Suppressor macrophage (primary cell): Measurements from ENCODE around the gene SMIM1.
A peak's percentile ranks its signal among the peaks of the same experiment; 100 is the strongest.

Experiments used
- DNase-seq, 4 experiments: peaks; one replicate each; pipeline ENCODE4 v3.0.0-alpha.2; 2020 to 2022

The SMIM1 gene

DNA sequence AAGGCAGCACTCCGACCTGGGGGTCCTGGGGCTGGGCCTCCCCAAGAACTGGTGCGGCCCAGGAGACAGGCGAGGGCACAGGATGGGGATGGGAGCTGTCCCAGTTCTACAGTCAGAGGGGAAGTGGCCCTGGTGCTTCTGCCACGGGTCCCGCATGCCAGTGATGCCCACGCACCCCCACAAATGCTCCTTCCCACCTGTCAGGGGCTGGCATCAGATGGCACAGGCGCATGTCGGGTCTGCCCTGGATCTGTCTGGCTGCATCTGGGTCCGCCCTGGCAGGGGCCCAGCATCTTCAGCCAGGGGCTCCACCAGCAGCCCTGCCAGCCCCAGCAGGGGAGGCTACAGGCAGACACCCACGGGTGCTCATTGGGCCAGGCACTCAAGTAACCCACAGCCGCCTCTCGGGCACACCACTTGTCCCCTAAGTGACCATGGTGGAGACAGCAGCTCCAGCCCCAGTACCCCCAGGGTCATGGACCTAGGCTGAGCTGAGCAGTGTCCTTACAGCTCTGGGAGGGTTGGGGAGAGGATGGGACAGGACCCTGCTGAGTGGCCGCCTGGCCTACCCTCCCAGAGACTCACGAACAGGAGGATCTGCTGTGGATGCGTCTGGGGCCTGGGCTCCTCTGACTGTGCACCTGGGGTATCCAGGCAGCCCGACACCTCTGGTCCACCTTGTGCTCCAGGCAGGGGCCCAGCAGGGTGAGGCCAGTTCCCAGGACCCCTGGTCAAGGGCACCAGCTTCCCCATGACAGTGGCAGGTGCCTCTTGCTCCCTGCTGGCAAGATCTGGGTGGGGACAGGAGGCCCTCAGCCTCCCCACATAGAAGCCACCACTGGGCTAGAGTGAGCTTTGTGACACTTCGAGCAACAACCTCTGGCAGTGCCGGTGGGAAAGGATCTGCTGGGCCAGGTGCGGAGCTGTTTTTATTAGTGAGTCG is 5.4 kb downstream of the SMIM1 start:
- DNase-seq, result no peak

DNA sequence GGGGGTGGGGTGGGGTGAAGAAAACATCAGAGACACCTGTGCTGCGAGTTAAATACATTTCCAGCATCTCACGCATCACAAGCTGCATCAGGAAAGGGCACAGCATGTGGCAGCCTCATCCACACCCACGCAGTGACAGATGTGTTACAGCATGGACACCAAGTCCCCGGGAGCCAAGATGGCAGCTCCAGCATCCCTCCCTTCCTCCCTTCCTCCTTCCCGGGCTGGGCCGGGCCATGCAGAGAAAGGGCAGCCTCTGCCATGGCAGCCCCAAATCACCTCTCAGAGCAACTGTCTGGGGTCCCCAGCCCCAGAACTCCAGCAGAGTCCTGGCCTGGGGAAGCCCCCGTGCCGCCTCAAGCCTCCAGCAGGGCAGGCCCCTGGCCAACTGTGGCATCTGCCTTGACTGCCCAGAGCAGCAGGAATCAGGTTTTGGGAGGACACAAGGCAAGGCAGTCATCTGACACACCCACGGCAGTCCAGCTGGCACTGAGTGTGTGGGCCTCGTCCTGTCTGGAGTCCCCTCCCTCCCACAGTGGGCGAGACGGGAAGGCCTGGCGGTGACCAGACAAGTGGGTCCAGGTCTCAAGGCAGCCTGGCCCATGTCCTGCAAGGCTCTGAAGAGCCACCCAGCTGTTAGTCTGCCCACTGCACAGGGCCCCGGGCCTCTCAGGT is 6.2 kb downstream of the SMIM1 start:
- DNase-seq, result peak; percentile 30 to 72 (median 57)

DNA sequence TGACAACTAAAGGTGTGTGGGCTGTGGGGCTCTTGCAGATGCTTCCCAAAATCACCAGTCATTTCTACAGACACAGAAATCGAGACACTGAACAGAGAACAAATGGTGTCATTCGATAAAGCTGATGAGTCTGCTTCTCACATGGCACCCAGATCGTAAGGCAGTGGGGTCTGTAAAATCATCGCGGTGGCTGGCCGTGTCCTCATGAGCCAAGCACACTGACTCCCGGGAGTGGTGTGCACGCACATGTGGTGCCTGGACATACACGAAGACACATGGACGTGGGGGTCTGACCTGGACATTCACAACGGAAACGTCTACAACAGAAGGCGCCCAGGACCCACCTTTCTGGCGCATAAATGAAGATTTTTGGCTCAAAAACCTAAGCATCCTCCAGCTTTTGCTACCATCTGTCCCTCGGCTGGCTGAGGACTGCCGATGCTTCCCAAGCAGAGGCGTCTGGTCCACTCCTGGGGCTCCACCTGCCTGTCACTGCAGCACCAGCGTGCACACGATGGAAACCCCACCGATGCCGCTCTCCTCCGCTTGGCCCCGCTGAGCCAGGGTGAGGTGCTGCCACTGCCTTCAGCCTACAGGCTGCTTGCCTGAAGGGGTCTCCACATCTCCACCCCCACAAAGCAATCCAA is 6.8 kb downstream of the SMIM1 start:
- no peak for DNase-seq

DNA sequence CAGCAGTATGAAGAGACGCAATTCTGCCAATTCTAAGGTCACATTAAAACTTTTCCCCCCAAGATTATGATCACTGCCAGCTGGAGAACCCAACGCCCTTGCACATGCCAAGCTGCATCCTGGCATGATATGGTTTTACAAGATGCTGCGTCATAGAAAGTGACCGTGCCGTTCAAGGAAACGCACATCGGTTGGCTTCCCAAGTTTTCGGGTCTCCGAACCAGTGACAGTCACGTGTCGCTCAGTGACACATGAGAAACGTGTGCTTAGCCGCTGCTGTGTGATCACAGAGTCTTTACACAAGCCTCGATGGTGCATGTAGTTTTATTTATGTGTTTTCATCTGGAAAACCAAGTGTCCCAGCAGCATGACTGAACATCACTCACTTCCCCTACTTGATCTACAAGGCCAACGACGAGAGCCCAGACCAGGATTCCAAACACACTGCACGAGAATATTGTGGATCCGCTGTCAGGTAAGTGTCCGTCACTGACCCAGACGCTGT is 7.4 kb downstream of the SMIM1 start:
- DNase-seq, result no peak

DNA sequence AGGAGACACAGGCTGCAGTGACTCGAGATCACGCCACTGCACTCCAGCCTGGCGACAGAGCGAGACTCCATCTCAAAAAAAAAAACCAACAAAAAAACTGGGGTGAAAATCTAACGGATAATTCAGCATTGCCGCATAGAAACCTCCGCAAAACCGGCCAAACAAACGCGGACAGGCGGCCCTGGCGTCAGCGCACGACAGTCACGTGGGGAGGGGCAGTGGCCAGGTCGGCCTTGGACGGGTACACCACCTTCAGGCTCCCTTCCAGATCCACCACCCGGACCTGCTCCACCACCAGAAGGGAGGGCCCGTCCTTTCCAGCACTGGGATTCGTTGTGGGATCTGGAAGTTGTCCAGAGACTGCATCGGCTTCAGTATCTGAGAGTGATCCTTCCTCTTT is 8.4 kb downstream of the SMIM1 start:
- DNase-seq, result no peak

DNA sequence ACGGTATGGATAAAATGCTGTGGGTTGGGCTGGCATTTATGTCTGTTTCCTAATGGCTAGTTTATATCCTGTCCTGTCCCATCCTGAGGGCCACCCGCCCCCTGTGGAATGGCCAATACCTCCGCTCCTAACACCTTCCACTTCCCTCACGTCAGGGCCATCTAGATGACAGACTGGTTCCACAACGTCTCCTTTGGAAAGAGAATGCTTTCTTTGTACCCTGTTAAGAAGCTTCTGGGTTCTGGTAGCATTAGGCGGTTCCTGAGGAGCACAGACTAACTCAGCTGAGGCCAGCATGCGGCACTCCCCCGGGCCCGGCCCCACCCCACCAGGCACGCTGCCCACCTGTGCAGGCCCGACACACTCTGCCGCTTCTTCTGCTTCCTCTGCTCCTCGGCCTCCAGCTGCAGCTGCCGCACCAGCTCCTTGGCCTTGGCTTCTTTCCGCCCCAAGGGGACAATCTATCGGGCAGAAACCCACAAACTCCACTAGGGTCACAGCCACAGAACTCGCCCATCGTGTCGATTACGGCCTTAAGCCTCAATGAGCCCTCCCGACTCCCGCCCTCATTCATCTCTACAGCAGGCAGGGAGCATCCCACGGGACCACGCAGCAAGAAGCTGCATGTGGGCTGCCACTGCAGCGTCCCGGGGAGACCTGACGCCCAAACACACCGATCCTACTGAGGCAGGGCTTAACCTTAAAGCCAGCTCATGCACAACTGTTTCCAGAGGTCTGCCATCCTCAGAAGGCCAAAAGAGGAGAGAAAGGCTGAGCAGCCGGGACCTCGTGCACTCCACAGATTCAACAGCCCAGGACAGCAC is 11.3 kb downstream of the SMIM1 start:
- no peak for DNase-seq

DNA sequence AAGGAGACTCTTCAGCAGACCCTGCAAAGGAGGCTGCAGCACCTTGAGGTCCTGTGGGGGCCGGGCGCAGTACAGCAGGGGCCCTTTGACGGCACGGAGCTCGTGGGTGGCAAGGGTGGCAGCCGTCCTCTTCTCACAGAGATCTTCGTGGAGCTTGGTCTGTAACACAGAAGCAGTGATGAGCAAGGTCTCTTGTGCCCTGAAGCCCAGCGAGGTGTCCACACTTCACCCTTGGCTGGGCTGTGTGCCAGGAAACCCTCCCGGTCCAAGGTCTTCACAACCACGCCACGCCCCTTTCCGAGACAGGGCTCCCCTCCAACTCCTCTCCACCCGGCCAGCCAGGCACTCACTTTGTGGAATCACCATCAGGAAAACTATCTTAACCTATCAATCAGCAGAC is 12.5 kb downstream of the SMIM1 start:
- no peak for DNase-seq

DNA sequence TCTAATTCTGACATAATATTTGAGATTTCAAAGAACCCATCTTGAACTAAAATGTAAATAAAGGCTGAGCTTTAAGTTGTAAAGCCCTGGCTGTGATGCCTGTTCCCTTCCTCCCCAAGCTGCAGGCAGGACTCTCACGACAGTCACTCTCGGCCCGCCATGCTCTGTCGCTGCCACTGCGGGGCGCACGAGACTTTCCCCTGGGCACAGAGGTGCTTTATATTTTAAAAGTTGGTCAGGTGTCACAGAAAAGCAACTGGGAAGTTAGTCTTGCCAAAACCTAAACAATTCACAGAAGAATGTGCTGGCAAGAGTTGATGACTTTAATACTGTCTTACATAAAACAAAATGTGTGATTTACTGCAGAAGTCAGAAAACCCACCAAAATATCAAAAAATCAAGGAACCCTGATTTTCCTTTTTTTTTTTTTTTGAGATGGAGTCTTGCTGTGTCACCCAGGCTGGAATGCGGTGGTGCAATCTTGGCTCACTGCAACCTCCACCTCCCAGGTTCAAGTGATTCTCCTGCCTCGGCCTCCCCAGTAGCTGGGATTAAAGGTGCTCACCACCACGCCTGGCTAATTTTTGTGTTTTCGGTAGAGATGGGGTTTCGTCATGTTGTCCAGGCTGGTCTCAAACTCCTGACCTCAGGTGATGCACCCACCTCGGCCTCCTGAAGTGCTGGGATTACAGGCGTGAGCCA is 13.1 kb downstream of the SMIM1 start:
- peak in 1 of 4 experiments; percentile 30 for DNase-seq

DNA sequence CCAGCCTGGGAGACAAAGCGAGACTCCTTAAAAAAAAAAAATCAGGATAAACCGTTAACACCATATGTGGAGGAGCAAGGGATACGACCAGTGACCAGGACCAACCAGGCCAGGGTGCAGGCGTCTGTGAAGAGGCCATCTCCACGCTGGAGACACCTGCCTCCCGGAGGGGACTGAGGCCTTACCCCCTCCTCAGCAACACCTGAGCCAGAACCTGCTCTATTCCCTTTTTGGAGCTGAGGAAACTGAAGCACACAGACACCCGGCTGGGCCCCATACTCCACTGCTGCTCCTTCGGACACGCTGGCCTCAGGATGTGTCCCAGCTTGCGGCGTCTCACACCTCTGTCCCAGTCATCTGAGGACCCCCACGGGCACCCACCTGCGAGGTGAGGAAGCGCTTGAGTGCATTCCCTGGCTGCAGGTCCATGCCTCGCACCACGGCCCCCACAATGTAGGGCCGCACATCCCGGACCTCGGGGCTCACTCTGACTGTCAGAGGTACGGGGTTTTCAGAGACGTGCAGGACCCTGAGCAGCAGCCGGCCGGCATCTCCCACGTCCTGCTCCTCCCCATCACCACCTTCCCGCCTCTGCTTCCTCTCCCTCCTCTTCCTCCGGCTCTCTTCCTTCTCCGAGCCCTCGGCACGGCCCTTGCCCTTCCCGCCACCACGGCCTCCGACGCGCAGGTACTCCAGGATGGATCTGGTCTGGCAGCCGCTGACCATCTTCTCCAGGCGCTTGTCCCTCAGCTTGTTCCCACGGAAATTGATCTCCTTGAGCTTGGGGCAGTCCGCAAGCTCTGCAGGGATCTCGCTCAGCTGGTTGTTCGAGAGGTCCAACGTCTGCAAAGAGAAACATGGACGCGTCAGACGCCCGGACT is 14.2 kb downstream of the SMIM1 start:
- no peak for DNase-seq

DNA sequence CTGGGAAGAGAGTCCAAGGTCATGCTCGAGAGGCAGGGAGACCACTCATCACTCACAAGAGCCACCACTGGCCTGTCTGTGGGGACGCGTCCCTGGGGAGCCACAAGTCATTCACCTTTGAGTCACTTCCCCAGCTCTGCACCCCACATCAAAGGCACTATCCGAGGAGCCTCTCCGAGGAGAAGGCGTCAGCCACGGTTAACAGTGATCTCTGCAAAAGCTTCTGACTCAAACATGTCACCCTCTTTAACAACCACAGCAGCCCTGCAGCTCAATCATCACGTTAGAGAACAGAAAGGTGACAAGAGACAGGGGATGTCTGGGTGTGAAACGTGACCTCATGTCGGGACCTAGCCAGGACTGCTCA is 14.8 kb downstream of the SMIM1 start:
- no peak for DNase-seq

DNA sequence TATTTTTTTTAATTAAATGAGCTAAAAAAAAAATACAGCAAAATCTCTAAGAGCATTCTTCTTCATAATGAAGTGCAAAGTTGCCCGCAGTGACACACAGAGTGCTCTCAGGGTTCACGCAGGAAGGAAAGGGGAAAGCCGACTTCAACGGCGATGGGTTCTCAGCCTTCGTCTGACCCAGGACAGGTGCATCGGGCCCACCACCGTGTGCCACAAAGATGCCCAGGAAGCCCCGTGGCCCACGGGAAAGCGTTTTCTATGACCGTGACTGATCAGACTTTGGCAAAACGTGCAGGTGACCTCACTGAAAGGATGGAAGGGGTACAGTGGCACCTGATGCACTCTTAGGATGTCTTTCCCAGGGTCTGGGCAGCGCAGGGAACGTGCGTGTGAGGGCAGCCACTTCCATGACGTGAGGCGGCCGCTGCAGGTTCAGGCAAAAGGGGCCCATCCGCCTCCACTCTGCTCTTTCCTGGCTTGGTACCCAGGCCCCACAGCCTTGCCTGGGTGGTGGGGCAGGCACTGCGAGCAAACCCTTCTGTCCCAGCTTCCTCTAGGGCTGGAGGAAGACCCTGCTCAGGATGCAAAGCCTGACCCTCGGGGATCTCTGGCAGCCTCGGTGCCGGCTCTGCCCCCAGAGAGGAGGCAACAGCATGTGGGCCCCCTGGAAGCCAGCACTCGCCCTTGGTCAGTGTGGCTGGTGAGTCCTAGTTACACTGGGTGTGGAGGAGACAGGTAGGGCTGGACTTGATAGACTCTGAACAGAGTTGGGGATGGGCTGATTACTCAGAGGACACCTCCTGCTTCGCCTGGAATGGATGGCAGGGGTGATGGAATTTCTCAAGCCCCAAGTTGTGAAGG is 15.4 kb downstream of the SMIM1 start:
- DNase-seq, result no peak

DNA sequence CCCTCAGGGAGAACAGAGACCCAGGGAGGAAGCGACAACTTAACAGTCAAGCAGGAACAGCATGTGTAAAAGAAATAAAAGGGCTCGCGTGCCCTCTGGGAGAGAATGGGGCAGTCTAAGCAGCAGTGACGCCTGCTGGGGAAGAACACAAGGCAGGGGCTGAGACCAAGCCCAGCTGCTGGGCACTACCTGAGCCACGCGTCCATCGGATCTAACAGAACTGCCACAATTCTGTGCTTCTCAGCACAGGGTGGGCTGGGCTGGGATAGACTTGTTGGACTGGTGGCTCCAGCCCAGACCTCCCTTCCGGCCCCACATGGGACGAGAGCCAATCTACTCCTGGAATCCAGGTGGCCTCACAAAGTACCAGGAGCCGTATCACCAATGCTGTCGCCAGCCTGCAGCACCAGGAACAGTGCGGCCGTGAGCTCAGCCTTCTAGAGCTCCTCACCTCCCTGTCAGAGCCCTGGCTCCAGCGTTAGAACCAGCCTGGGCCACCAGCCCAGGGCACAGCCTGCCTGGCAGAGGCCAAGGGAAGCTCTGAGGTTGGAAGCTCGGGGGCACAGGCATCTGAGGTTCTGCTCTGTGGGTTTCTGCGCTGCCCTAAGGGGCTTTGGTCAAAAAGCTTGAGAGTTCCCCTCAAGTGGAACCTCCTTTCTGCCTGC is 16.3 kb downstream of the SMIM1 start:
- no peak for DNase-seq

DNA sequence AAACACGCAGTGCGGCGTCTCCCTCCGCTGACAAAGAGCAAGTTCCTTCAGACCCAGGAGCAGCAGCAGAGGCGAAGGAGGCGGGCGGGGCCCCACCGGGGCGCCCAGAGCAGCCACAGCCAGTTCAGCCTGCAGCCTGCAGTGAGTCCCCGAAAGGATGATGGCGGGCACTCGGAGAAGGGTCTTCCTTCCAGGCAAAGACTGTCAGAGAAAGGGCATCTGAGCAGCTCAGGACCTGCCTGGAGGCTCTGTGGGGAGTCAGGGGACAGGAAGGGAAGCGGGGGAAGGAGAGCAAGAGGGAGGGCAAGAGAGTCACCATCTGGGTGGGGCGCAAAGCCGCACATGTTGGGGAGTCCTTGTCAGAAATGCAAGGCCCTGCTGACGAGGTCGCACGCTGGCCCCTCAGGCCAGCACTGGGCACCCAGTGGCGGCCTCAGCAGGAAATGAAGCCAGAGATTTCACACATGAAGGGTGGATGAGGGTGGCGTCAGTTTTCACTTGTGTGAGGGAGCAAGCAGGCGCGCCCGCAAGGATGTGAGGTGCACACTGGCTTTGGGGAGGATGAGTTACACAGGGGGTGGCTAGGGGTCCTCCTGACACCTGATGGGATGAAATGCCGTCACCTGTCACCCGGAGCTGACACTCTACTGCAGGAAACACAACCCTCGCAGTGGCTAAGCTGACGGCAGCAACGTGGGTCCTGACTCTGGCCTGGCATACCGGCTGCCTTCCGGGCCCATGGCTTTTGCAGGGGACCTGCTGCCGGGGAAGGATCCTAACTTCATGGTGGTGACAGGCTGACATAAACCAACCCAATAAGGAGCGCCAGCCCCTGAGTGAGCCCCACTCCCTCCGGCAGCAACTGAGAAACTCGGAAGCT is 17.1 kb downstream of the SMIM1 start:
- no peak for DNase-seq

DNA sequence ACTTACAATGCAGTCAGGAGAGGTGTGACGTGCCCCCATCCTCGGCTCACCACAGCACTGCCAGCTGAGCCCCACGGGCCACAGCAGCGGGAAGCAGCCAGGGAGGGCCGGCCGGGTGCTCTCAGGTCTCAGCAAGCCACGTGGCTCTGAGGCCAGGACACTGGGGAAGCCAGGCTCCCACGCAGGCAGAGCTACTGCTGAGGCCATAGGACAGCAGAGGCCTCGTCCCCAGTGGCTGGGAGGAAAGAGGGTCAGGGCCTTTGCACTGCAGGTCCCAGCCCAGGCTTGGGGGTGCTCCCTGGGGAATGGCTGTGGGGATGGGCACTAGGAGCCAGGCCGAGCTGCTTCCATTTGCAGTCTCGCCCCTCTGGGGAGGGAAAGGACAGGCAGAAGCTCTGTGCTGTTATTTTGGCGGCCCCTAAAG is 18.0 kb downstream of the SMIM1 start:
- no peak for DNase-seq

DNA sequence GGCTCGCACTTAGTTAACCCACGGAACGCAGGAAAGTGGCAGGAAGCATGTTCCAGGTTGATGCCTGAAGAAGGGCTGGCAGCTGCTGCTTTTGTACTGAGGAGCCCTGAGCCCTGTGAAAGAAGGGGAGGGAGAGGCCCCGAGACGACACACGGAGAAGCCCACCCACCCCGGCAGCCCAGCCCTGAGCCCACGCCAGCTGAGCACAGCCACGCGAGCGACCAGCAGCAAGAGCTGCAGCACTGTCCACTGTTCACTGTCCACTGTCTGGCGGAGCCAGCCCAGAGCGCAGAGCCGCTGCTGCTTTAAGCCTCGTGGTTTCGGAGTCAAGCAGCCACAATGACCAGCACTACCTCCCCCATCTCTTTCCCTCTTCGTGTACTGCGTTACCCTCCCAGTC is 18.4 kb downstream of the SMIM1 start:
- no peak for DNase-seq

DNA sequence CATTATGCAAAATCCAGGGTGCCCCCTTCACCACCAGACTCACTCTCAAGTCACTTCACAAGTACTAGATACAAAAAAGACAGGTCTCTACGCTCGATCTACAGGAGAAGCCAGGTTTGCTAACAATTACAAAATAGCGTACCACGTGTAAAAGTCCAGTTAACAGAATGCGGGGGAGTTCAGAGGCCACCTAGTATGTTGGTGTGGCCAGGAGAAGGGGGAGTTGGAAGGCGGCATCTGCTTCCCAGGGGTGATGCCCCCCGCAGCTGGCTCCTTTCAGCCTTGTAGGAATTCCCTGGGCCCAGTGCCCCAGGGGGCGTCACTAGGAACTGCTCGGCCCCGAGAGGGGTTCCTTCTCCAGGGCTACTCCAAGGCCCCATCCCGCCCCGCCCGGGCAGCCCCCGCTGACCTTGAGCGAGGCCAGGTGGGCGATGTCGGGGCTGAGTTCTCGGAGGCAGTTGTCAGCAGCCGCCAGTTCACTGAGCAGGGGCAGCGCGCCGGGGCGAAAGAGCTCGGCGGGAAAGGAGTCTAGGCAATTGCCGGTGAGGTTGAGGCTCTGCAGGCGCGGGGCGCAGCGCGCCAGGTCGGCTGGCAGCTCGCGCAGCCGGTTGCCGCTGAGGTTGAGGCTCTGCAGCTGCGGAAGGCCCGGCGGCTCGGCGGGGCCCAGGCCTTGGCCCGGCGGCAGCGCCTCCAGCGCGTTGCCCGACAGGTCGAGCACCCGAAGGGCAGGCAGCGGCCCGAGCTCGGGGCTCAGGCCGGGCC is 23.1 kb downstream of the SMIM1 start:
- DNase-seq, result no peak
